ENCODE measurements around the gene PRPF38A.

The PRPF38A gene

DNA sequence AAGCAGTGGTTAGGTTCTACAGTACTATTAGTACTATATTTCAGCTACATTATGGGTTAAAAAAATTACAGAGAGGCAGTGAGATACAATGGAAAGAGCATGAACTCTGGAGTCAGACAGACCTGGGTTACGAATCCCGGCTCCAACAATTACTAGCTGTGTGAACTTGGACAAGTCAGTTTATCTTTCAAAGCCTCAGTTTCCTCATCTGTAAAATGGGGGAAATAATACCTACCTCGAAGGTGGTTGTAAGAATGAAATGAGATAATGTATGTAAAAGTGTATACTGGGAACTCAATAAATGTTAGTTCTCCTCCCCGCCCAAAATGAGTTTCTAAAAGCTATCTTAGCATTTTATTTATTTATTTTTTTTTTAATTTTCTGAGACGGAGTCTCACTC lies 59.5 kb downstream of the PRPF38A start:
- DNase-seq = no peak

DNA sequence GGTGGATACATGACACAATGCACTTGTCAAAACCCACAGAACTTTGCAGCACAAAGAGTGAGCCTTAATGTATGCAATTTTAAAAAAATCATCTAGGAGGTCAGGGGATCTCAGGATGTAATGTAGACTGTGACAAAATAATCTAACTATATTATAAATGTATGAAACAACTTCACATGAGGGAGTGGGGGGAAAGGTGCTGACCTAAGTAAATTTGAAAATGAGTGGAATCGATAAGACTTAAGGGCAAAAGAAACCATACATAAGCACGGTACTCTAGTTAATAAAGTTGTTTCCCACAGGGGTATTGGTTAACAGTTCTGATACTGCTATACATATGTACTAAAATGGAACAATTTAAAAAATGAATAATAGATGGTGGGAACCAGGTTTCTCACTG lies 64.7 kb downstream of the PRPF38A start:
- no peak for DNase-seq

Data from effector CD8-positive, alpha-beta T cell (primary cell).